GM18519 (cell line): Measurements from ENCODE around the gene SPTLC2.
"Not testable (repeated sequence)": the region's sequence is repeated elsewhere in the genome, so short reads cannot be mapped to it uniquely, and the experiment has no call there.

Experiments used
- ATAC-seq: cut with Tn5 transposase; IDR thresholded peaks from one replicate; pipeline ENCODE4 v1.9.1; 2021; ENCODE audit warnings: mild to moderate bottlenecking, moderate library complexity; ENCODE audit not compliant: unreplicated experiment, low FRiP score

Gene SPTLC2

GRCh38 chr14:77590845-77591485, 25.5 kb downstream of the SPTLC2 start:
- no peak for ATAC-seq

- ATAC-seq: no peak
Measured at GRCh38 chr14:77589099-77589498, 27.3 kb downstream of the SPTLC2 start.

- ATAC-seq: not testable (repeated sequence)
Measured at GRCh38 chr14:77588411-77589025, 27.9 kb downstream of the SPTLC2 start.

GRCh38 chr14:77585385-77585784, 31.1 kb downstream of the SPTLC2 start:
- ATAC-seq: no peak

- ATAC-seq: no peak
Measured at GRCh38 chr14:77584809-77585208, 31.6 kb downstream of the SPTLC2 start.

GRCh38 chr14:77583657-77584056, 32.8 kb downstream of the SPTLC2 start:
- no peak for ATAC-seq

- no peak for ATAC-seq
Measured at GRCh38 chr14:77582511-77582910, 33.9 kb downstream of the SPTLC2 start.

GRCh38 chr14:77580964-77581505, 35.4 kb downstream of the SPTLC2 start:
- peak; percentile 96 for ATAC-seq

- peak; percentile 6 for ATAC-seq
Measured at GRCh38 chr14:77580477-77580876, 36.0 kb downstream of the SPTLC2 start.

- no peak for ATAC-seq
Measured at GRCh38 chr14:77579780-77580179, 36.7 kb downstream of the SPTLC2 start.

- no peak for ATAC-seq
Measured at GRCh38 chr14:77579065-77579464, 37.4 kb downstream of the SPTLC2 start.

- ATAC-seq: no peak
Measured at GRCh38 chr14:77574446-77575115, 41.9 kb downstream of the SPTLC2 start.

- ATAC-seq: no peak
Measured at GRCh38 chr14:77573964-77574363, 42.5 kb downstream of the SPTLC2 start.

GRCh38 chr14:77570706-77571268, 45.6 kb downstream of the SPTLC2 start:
- ATAC-seq: no peak

- no peak for ATAC-seq
Measured at GRCh38 chr14:77565994-77566305, 50.5 kb downstream of the SPTLC2 start.

- ATAC-seq: no peak
Measured at GRCh38 chr14:77565289-77565993, 51.0 kb downstream of the SPTLC2 start.

GRCh38 chr14:77562681-77563080, 53.8 kb downstream of the SPTLC2 start:
- no peak for ATAC-seq

GRCh38 chr14:77561881-77562280, 54.6 kb downstream of the SPTLC2 start:
- ATAC-seq: no peak

- ATAC-seq: no peak
Measured at GRCh38 chr14:77559381-77559780, 57.1 kb downstream of the SPTLC2 start.

- no peak for ATAC-seq
Measured at GRCh38 chr14:77557391-77557790, 59.0 kb downstream of the SPTLC2 start.

- no peak for ATAC-seq
Measured at GRCh38 chr14:77556946-77557345, 59.5 kb downstream of the SPTLC2 start.
